Measurements from ENCODE around the gene EVI2A.

Gene EVI2A

DNA sequence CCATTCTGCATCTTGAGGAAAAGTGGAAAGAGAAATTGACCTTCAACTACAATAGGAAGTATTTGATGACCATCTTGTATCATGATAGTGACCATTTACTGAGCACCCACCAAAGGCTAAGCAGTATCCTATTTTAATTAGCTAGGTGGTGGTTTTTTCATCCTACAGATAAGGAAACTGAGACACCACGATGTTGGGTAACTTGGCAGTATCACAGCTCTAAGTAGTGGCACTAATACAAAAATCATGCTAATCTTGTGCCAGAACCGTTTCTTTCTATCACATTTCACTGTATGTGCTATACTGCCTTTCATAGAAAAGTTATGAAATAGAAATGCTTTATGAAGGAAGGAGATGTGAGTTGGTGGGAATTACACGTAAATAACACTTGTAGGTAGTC, 9.9 kb downstream of the EVI2A start:
- peak overlapping the region; percentile 78 to 88 for H3K4me3 ChIP-seq (ENCODE audit: low read depth in 1 of 2, low read length in 1 of 2)
- TF ChIP-seq, protein P1, sequence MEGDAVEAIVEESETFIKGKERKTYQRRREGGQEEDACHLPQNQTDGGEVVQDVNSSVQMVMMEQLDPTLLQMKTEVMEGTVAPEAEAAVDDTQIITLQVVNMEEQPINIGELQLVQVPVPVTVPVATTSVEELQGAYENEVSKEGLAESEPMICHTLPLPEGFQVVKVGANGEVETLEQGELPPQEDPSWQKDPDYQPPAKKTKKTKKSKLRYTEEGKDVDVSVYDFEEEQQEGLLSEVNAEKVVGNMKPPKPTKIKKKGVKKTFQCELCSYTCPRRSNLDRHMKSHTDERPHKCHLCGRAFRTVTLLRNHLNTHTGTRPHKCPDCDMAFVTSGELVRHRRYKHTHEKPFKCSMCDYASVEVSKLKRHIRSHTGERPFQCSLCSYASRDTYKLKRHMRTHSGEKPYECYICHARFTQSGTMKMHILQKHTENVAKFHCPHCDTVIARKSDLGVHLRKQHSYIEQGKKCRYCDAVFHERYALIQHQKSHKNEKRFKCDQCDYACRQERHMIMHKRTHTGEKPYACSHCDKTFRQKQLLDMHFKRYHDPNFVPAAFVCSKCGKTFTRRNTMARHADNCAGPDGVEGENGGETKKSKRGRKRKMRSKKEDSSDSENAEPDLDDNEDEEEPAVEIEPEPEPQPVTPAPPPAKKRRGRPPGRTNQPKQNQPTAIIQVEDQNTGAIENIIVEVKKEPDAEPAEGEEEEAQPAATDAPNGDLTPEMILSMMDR (IDR thresholded peaks at IDR 0.05) = no peak
- H3K4me1 ChIP-seq (ENCODE audit: control insufficient read depth in 1 of 2, insufficient read depth in 1 of 2, low read depth in 1 of 2, low read length in 1 of 2) = peaks cover 36 to 77% of the 10 kb centered on the region in 2 experiments
- H3K36me3 ChIP-seq = peaks cover 17% of the 10 kb centered on the region
- no peaks in the 10 kb centered on the region for H3K27me3 ChIP-seq
- H3K27ac ChIP-seq = peak overlapping the region; percentile 98
- no peaks in the 10 kb centered on the region for H3K9me3 ChIP-seq

DNA sequence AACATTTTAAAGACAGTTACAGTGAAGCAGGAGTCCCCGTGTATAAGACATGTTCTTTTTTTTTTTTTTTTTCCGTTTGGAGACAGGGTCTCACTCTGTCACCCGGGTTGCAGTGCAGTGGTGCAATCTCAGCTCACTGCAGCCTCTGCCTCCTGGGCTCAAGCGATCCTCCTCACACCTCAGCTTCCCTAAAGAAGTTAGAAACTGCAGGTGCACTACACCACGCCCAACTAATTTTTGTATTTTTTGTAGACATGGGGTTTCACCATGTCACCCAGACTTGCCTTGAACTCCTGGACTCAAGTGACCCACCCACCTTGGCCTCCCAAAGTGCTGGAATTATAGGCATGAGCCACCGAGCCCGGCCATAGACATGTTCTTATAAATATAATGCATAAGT, 10.5 kb downstream of the EVI2A start:
- Histone ChIP-seq H3K9me3 (no peaks in the 10 kb centered on the region), H3K36me3 (peaks cover 22% of the 10 kb centered on the region), H3K27ac (peak overlapping the region; percentile 98), H3K27me3 (no peaks in the 10 kb centered on the region), H3K4me3 (ENCODE audit: low read depth in 1 of 2, low read length in 1 of 2) (peak overlapping the region; percentile 78 to 88), H3K4me1 (ENCODE audit: control insufficient read depth in 1 of 2, insufficient read depth in 1 of 2, low read depth in 1 of 2, low read length in 1 of 2) (peaks cover 36 to 77% of the 10 kb centered on the region in 2 experiments)
- TF ChIP-seq, protein P1 (IDR thresholded peaks at IDR 0.05) = no peak

DNA sequence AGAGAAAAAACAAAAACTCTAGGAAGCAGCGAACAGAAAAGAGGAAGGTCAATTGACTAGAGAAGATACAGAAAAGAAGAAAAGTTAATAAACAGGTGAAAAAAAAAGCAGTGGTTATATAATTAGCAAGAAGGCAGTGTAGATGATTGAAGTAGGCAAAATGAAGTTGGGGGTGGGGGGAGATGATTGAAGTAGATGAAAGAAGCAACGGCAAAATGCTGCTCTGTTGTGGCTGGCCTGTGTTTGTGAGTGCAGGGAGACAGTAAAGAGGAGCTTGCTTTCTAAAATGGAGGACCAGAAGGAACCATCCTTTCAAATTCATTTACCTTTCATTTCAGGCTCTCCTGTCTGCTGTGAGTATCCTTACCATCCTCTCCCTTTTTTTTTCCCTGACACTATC, 11.2 kb downstream of the EVI2A start:
- Histone ChIP-seq H3K27ac (peak overlapping the region; percentile 98), H3K27me3 (no peaks in the 10 kb centered on the region), H3K4me1 (ENCODE audit: control insufficient read depth in 1 of 2, insufficient read depth in 1 of 2, low read depth in 1 of 2, low read length in 1 of 2) (peaks cover 36 to 76% of the 10 kb centered on the region in 2 experiments), H3K36me3 (peaks cover 28% of the 10 kb centered on the region), H3K4me3 (ENCODE audit: low read depth in 1 of 2, low read length in 1 of 2) (peak overlapping the region; percentile 78 to 88), H3K9me3 (no peaks in the 10 kb centered on the region)
- TF ChIP-seq, protein P1 (IDR thresholded peaks at IDR 0.05) = no peak

DNA sequence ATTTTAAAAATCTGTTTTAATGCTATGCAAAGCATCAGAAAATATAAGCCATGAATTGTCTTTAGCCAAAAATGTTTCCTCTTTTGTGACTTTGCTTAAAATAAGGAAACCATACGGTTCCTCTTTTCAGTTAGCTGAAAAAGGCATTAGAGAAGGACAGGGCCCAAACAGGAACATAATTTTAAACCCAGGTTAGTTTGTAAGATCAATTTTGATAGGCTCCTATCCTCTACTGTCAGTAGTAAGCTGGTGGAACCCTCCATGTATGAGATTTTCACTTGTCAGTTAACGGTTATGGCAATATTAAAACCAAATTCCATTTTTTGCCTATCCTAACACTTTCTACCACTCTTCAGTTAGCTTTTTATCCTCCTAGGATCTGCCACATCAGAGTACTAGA, 11.9 kb downstream of the EVI2A start:
- TF ChIP-seq, protein P1 (IDR thresholded peaks at IDR 0.05) = no peak
- peak overlapping the region; percentile 78 to 88 for H3K4me3 ChIP-seq (ENCODE audit: low read depth in 1 of 2, low read length in 1 of 2)
- peaks cover 35% of the 10 kb centered on the region for H3K36me3 ChIP-seq
- H3K9me3 ChIP-seq = no peaks in the 10 kb centered on the region
- no peaks in the 10 kb centered on the region for H3K27me3 ChIP-seq
- peak overlapping the region; percentile 98 for H3K27ac ChIP-seq
- H3K4me1 ChIP-seq (ENCODE audit: control insufficient read depth in 1 of 2, insufficient read depth in 1 of 2, low read depth in 1 of 2, low read length in 1 of 2) = peaks cover 36 to 75% of the 10 kb centered on the region in 2 experiments

DNA sequence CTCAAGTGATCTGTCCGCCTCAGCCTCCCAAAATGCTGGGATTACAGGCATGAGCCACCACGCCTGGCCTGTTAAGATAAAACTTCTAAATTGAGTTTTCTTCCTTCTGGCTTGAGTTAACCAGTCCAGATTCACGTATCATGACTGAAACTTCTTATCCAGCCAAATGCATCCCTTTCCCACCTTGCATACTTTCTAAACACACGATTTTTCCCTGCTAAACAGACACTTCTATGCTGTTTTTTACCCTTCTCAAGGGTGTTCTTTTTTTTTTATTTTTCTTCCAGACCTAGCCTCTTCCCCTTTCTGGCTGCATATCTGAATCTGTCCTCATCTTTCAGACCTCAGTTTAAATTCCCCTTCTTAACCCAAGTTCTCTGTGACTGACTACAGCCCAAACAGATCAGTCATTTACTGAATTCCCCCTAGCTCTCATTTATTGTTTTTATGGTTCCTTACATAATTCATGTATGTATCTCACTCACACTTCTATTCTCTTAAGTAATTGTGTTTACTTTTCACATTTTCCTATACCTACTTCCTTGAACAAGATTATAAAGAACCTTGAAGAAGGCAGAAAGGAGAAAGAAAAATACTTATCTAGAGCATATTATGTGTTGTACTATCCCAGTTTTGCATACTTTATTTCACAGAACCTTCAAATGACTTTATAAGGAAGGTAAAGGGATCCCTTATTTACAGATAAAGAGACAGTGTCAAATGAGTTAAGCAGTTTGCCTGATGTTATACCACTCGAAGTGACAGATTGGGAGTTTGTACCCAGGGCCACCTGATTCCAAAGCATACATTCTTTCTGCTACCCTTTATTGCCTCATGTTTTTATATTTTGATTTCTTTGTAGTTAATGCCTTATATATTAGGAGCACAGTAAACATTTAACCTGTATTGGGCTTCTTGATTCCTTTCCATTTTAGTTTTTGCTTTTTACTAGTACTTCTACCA, 12.8 kb downstream of the EVI2A start:
- Histone ChIP-seq H3K36me3 (peaks cover 44% of the 10 kb centered on the region), H3K27me3 (no peaks in the 10 kb centered on the region), H3K27ac (peak overlapping the region; percentile 98), H3K4me3 (ENCODE audit: low read depth in 1 of 2, low read length in 1 of 2) (peak overlapping the region; percentile 78 to 88), H3K4me1 (ENCODE audit: control insufficient read depth in 1 of 2, insufficient read depth in 1 of 2, low read depth in 1 of 2, low read length in 1 of 2) (peaks cover 41 to 71% of the 10 kb centered on the region in 2 experiments), H3K9me3 (no peaks in the 10 kb centered on the region)
- TF ChIP-seq, protein P1 (IDR thresholded peaks at IDR 0.05) = no peak
